Suprapubic skin (tissue), 3 donors: ENCODE data around the gene CBR1.

ENCODE experiments used
- POLR2A ChIP-seq, 2 donors: fragments of 450-650 bp; IDR thresholded peaks; one replicate each; pipeline ENCODE4 v1.6.1; 2017; ENCODE audit warnings: antibody characterized with exemption in 2 of 2, mild to moderate bottlenecking in 2 of 2, moderate library complexity in 2 of 2
- TF ChIP-seq, protein P1 (sequence below), 2 donors: fragments of 200-600 bp in 1 of 2; fragments of 450-650 bp in 1 of 2; sonication (generic) in 1 of 2; IDR thresholded peaks; one replicate each; pipeline ENCODE4 v1.5.1; 2016 to 2019; ENCODE audit warnings: antibody characterized with exemption in 2 of 2, mild to moderate bottlenecking in 1 of 2, moderate library complexity in 1 of 2

DNA sequence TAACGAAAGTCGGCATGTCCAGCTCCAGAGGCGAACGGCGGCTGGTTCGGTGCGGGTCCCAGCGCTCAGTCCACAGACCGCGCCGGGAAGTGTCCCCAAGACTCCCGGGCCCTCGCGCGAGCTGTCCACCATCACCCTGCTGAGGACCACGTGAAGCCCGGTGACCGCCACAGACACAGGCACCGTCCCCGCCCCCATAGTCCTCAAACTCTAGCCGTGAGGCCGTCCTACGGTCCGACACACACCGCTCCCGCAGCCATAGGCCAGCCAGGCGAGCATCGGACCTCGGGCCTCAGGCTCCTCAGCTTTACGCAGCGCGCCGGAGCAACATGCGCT, 10.0 kb upstream of the CBR1 start:
- no peak for TF ChIP-seq POLR2A (IDR thresholded peaks at IDR 0.05)
- TF ChIP-seq, protein P1, sequence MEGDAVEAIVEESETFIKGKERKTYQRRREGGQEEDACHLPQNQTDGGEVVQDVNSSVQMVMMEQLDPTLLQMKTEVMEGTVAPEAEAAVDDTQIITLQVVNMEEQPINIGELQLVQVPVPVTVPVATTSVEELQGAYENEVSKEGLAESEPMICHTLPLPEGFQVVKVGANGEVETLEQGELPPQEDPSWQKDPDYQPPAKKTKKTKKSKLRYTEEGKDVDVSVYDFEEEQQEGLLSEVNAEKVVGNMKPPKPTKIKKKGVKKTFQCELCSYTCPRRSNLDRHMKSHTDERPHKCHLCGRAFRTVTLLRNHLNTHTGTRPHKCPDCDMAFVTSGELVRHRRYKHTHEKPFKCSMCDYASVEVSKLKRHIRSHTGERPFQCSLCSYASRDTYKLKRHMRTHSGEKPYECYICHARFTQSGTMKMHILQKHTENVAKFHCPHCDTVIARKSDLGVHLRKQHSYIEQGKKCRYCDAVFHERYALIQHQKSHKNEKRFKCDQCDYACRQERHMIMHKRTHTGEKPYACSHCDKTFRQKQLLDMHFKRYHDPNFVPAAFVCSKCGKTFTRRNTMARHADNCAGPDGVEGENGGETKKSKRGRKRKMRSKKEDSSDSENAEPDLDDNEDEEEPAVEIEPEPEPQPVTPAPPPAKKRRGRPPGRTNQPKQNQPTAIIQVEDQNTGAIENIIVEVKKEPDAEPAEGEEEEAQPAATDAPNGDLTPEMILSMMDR (IDR thresholded peaks at IDR 0.05) = no peak
